ENCODE results near the gene PDPN.

- TF ChIP-seq CTCF (optimal IDR thresholded peaks at IDR 0.05 in 1 of 3, IDR thresholded peaks at IDR 0.05 in 1 of 3, conservative IDR thresholded peaks at IDR 0.05 in 1 of 3; ENCODE audit: extremely low read depth in 1 of 3, insufficient read depth in 2 of 3, low read length in 3 of 3) (no peak), EZH2 (IDR thresholded peaks at IDR 0.05; ENCODE audit: low read length) (no peak)
These were observed 27.3 kb upstream of the PDPN start for GRCh38 chr1:13556224-13556764.

All from keratinocyte (primary cell).